Adrenal gland (tissue), 5 donors: ENCODE data around the gene SCGB1D2.

ENCODE experiments used
- CTCF ChIP-seq, 6 experiments: fragments of 450-650 bp in 4 of 6; fragments of 200-600 bp in 2 of 6; sonication (generic) in 1 of 6; IDR thresholded peaks; 1 replicate in 5 of 6; 2 replicates in 1 of 6; pipeline versions ENCODE4 v1.5.1 to v1.8.0; 2016 to 2021; ENCODE audit warnings: antibody characterized with exemption in 6 of 6, mild to moderate bottlenecking in 2 of 6, moderate library complexity in 1 of 6
- POLR2A ChIP-seq, 2 donors: fragments of 450-650 bp; IDR thresholded peaks; one replicate each; pipeline ENCODE4 v1.6.1; 2017; ENCODE audit warnings: antibody characterized with exemption in 2 of 2, mild to moderate bottlenecking in 2 of 2, moderate library complexity in 1 of 2
- donor health status: DM: no; HTN: no; CAD: no.

DNA sequence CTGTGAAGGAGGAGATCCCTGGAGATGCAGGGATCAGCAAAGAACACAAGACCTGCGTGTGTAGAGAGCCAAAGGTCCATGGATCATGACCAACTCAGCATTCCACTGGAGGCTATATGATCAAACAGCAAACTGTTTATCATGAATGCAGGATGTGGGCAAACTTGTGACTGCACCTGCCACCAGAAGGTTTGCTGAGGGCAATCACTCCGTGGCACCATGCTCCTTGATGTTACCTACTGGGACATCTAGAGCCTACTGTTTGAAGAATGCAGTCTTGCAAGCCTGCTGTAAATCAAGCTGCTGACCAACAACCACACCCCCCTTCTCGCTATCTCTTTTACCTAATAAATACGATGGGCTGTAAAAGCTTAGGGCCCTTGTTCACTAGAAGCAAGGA lies 9.7 kb downstream of the SCGB1D2 start:
- TF ChIP-seq POLR2A (IDR thresholded peaks at IDR 0.05) (no peak), CTCF (IDR thresholded peaks at IDR 0.05) (no peak)
